GM23338 (cell line): ENCODE data around the gene PAPOLG. TPM values are rescaled to one million over a fixed set of nuclear protein-coding genes. Genes with fewer than 3 reads are reported as not detected.

ENCODE experiments used
- ATAC-seq: fragments of 200-7000 bp; cut with Tn5 transposase; 3 replicates; pipeline ENCODE4 v1.9.1; 2020
- DNase-seq: peaks from one replicate; pipeline ENCODE4 v3.0.0-alpha.2; 2015; ENCODE audit warnings: low spot score
- H2AFZ ChIP-seq: fragments of 200-600 bp; sonication (generic); 2 replicates; pipeline ENCODE4 v1.8.0; 2016; ENCODE audit warnings: antibody characterized with exemption, mild to moderate bottlenecking, moderate library complexity
- H3F3A ChIP-seq: fragments of 200-600 bp; sonication (generic); replicated peaks from 2 replicates; pipeline ENCODE4 v1.8.0; 2017; ENCODE audit warnings: antibody characterized with exemption, mixed run types, low read depth
- H3K27ac ChIP-seq: fragments of 200-600 bp; sonication (generic); 2 replicates; pipeline ENCODE4 v1.6.1; 2016; ENCODE audit warnings: low read depth
- H3K27me3 ChIP-seq: fragments of 200-600 bp; sonication (generic); 2 replicates; pipeline ENCODE4 v1.8.0; 2016; ENCODE audit warnings: mild to moderate bottlenecking, mixed run types, moderate library complexity; ENCODE audit not compliant: insufficient read depth
- H3K36me3 ChIP-seq: fragments of 200-600 bp; sonication (generic); 2 replicates; pipeline ENCODE4 v1.8.0; 2016; ENCODE audit warnings: mild to moderate bottlenecking; ENCODE audit not compliant: insufficient read depth
- H3K4me1 ChIP-seq: fragments of 200-600 bp; sonication (generic); 2 replicates; pipeline ENCODE4 v1.8.0; 2016; ENCODE audit warnings: mild to moderate bottlenecking, moderate library complexity; ENCODE audit not compliant: insufficient read depth
- H3K4me2 ChIP-seq: fragments of 200-600 bp; sonication (generic); 2 replicates; pipeline ENCODE4 v1.7.1; 2017; ENCODE audit warnings: mixed run types
- H3K4me3 ChIP-seq: fragments of 200-600 bp; sonication (generic); 2 replicates; pipeline ENCODE4 v1.6.1; 2016; ENCODE audit warnings: mixed run types
- H3K79me2 ChIP-seq: fragments of 200-600 bp; sonication (generic); replicated peaks from 2 replicates; pipeline ENCODE4 v1.8.0; 2017; ENCODE audit warnings: mild to moderate bottlenecking; ENCODE audit not compliant: insufficient read depth
- H3K9me2 ChIP-seq: fragments of 200-600 bp; sonication (generic); 2 replicates; pipeline ENCODE4 v1.8.0; 2017; ENCODE audit not compliant: insufficient read depth
- H4K20me1 ChIP-seq: fragments of 200-600 bp; sonication (generic); replicated peaks from 2 replicates; pipeline ENCODE4 v1.8.0; 2017; ENCODE audit warnings: mild to moderate bottlenecking; ENCODE audit not compliant: insufficient read depth
- H3K27ac Mint-ChIP-seq: 2 replicates; pipeline ENCODE4 v1.8.0; 2020; ENCODE audit warnings: inconsistent platforms, mild to moderate bottlenecking, moderate library complexity, mixed read lengths
- H3K27me3 Mint-ChIP-seq: 3 replicates; pipeline ENCODE4 v1.8.0; 2022; ENCODE audit warnings: low read depth, mild to moderate bottlenecking, moderate library complexity, mixed read lengths, inconsistent platforms; ENCODE audit not compliant: insufficient read depth, poor library complexity
- H3K36me3 Mint-ChIP-seq: 3 replicates; pipeline ENCODE4 v1.8.0; 2021; ENCODE audit warnings: low read depth, mild to moderate bottlenecking, inconsistent platforms, moderate library complexity, mixed read lengths
- H3K4me1 Mint-ChIP-seq: 3 replicates; pipeline ENCODE4 v1.8.0; 2020; ENCODE audit warnings: mild to moderate bottlenecking, inconsistent platforms, mixed read lengths
- H3K4me3 Mint-ChIP-seq: 3 replicates; pipeline ENCODE4 v1.8.0; 2021; ENCODE audit warnings: moderate library complexity, mild to moderate bottlenecking, inconsistent platforms, mixed read lengths
- H3K9me3 Mint-ChIP-seq: 3 replicates; pipeline ENCODE4 v1.8.0; 2020; ENCODE audit warnings: moderate library complexity, mild to moderate bottlenecking, inconsistent platforms, mixed read lengths
- CREB1 ChIP-seq: fragments of 250-450 bp; sonication (Bioruptor Pico); IDR thresholded peaks from 2 replicates; pipeline ENCODE4 v1.5.0; 2020; ENCODE audit warnings: low read depth, mild to moderate bottlenecking, moderate library complexity
- EZH2 ChIP-seq: fragments of 200-600 bp; sonication (generic); IDR thresholded peaks from one replicate; pipeline ENCODE4 v1.8.0; 2017; ENCODE audit warnings: antibody characterized with exemption, mild to moderate bottlenecking, low read depth; ENCODE audit not compliant: unreplicated experiment
- EZH2phosphoT487 ChIP-seq: fragments of 200-600 bp; sonication (generic); IDR thresholded peaks from one replicate; pipeline ENCODE4 v1.8.1; 2018; ENCODE audit warnings: antibody characterized with exemption; ENCODE audit not compliant: unreplicated experiment
- JUNB ChIP-seq: IDR thresholded peaks from one replicate; pipeline ENCODE4 v1.6.1; 2016; ENCODE audit warnings: antibody characterized with exemption; ENCODE audit not compliant: unreplicated experiment
- NANOG ChIP-seq: IDR thresholded peaks from 2 replicates; pipeline ENCODE4 v1.6.1; 2016; ENCODE audit warnings: antibody characterized with exemption, borderline replicate concordance
- POLR2AphosphoS5 ChIP-seq: IDR thresholded peaks from 2 replicates; pipeline ENCODE4 v1.6.1; 2016; ENCODE audit warnings: antibody characterized with exemption, low read depth
- STAT1 ChIP-seq: IDR thresholded peaks from one replicate; pipeline ENCODE4 v1.6.1; 2016; ENCODE audit warnings: antibody characterized with exemption; ENCODE audit not compliant: unreplicated experiment
- ZNF114 ChIP-seq: fragments of 250-450 bp; sonication (Bioruptor Pico); IDR thresholded peaks from 2 replicates; pipeline ENCODE4 v1.5.0; 2020; ENCODE audit warnings: mild to moderate bottlenecking, moderate library complexity
- ZNF331 ChIP-seq: fragments of 250-450 bp; sonication (Bioruptor Pico); IDR thresholded peaks from 2 replicates; pipeline ENCODE4 v1.5.0; 2020; ENCODE audit warnings: low read depth, mild to moderate bottlenecking, moderate library complexity
- polyA plus RNA-seq: library from polyadenylated mRNA; unstranded; fragments of >200 nt; fragmentation: Nextera tagmentation; extraction: Ambion mirVana; gene quantifications from 2 replicates; pipeline ENCODE4 v1.2.1, GENCODE V29; 2016
- total RNA-seq: library from RNA; depleted of rRNA; stranded (reverse); fragments of >200 nt; shearing (Covaris generic); gene quantifications from 2 replicates; pipeline ENCODE4 v1.2.3, GENCODE V29; 2014
- TF ChIP-seq, protein P1 (sequence below): fragments of 250-450 bp; sonication (Bioruptor Pico); IDR thresholded peaks from 2 replicates; pipeline ENCODE4 v1.5.0; 2020; ENCODE audit warnings: mild to moderate bottlenecking, moderate library complexity
- TF ChIP-seq, protein P2 (sequence below), 2 experiments: fragments of 200-600 bp in 1 of 2; sonication (generic) in 1 of 2; conservative IDR thresholded peaks; 2 replicates each; pipeline versions ENCODE4 v1.5.1 to v1.6.1; 2016 to 2017; ENCODE audit warnings: antibody characterized with exemption in 2 of 2, low read depth in 2 of 2, mild to moderate bottlenecking in 2 of 2, moderate library complexity in 1 of 2
- TF ChIP-seq, protein P3 (sequence below): IDR thresholded peaks from one replicate; pipeline ENCODE4 v1.6.1; 2018; ENCODE audit warnings: antibody characterized with exemption; ENCODE audit not compliant: unreplicated experiment
- TF ChIP-seq, protein P4 (sequence below): IDR thresholded peaks from 2 replicates; pipeline ENCODE4 v1.6.1; 2016; ENCODE audit warnings: antibody characterized with exemption

Gene PAPOLG
- total and polyA plus RNA-seq, 2 experiments from 2014 or later: 13.8 to 31.2 TPM

DNA sequence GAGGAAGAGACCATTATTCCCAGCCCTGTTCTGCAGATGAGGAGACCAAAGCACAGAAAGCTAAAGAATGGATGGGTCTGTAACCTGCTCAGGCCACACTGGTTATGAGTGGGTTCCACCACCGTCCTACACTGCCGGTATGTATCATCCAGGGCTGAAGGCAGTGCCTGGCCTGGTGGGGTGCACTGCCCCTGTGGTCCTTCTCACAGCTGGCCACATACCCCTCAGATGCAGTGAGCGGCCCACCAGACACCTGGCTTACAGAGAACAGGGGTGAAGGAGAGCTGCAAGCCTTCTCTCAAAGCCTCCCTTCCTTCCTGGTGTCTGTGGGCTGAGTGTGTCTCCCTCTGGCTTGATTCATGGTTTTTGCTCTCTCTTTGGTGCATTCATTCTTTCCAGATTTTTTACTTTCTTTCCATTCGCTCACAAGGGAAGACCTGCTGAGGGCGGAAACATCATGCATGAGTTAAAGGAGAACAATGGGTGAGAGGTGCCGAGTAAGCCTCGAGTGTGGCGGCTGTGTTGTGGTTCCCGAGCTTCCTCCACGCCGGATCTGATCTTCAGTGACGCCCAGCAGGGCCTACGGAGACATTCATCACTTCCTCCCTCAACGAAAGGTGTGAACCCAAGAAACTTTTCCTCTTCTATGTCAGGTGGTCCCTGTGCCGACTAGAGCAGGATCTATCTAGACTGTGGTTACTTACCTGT lies 63.2 kb downstream of the PAPOLG start (continued):
- TF ChIP-seq, protein P1, sequence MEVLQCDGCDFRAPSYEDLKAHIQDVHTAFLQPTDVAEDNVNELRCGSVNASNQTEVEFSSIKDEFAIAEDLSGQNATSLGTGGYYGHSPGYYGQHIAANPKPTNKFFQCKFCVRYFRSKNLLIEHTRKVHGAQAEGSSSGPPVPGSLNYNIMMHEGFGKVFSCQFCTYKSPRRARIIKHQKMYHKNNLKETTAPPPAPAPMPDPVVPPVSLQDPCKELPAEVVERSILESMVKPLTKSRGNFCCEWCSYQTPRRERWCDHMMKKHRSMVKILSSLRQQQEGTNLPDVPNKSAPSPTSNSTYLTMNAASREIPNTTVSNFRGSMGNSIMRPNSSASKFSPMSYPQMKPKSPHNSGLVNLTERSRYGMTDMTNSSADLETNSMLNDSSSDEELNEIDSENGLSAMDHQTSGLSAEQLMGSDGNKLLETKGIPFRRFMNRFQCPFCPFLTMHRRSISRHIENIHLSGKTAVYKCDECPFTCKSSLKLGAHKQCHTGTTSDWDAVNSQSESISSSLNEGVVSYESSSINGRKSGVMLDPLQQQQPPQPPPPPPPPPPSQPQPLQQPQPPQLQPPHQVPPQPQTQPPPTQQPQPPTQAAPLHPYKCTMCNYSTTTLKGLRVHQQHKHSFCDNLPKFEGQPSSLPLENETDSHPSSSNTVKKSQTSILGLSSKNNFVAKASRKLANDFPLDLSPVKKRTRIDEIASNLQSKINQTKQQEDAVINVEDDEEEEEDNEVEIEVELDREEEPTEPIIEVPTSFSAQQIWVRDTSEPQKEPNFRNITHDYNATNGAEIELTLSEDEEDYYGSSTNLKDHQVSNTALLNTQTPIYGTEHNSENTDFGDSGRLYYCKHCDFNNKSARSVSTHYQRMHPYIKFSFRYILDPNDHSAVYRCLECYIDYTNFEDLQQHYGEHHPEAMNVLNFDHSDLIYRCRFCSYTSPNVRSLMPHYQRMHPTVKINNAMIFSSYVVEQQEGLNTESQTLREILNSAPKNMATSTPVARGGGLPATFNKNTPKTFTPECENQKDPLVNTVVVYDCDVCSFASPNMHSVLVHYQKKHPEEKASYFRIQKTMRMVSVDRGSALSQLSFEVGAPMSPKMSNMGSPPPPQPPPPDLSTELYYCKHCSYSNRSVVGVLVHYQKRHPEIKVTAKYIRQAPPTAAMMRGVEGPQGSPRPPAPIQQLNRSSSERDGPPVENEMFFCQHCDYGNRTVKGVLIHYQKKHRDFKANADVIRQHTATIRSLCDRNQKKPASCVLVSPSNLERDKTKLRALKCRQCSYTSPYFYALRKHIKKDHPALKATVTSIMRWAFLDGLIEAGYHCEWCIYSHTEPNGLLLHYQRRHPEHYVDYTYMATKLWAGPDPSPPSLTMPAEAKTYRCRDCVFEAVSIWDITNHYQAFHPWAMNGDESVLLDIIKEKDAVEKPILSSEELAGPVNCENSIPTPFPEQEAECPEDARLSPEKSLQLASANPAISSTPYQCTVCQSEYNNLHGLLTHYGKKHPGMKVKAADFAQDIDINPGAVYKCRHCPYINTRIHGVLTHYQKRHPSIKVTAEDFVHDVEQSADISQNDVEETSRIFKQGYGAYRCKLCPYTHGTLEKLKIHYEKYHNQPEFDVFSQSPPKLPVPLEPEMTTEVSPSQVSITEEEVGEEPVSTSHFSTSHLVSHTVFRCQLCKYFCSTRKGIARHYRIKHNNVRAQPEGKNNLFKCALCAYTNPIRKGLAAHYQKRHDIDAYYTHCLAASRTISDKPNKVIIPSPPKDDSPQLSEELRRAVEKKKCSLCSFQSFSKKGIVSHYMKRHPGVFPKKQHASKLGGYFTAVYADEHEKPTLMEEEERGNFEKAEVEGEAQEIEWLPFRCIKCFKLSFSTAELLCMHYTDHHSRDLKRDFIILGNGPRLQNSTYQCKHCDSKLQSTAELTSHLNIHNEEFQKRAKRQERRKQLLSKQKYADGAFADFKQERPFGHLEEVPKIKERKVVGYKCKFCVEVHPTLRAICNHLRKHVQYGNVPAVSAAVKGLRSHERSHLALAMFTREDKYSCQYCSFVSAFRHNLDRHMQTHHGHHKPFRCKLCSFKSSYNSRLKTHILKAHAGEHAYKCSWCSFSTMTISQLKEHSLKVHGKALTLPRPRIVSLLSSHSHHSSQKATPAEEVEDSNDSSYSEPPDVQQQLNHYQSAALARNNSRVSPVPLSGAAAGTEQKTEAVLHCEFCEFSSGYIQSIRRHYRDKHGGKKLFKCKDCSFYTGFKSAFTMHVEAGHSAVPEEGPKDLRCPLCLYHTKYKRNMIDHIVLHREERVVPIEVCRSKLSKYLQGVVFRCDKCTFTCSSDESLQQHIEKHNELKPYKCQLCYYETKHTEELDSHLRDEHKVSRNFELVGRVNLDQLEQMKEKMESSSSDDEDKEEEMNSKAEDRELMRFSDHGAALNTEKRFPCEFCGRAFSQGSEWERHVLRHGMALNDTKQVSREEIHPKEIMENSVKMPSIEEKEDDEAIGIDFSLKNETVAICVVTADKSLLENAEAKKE (CRISPR knock-in tag): no peak
- TF ChIP-seq EZH2phosphoT487 (no peak), ZNF331 (CRISPR knock-in tag) (no peak), STAT1 (no peak), EZH2 (no peak), POLR2AphosphoS5 (no peak), CREB1 (CRISPR knock-in tag) (no peak), JUNB (no peak), ZNF114 (CRISPR knock-in tag) (no peak)

DNA sequence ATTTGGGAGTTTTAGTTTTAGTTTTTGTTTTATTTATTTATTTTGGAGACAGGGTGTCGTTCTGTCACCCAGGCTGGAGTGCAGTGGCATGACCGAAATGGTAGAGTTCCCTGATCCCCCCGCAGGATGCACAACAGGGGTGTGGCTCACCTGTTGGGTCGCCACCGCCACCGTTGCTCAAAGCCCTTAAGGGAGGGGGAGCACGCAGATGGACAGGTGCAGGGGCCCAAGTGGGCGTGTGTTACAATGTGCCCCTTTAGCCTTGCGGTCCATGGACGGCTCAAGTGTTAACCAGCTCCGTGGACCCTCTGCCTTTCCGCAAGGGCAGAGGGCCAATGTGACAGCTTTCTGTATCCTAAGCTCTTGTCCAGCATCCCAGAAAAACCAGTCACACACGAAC lies 63.9 kb downstream of the PAPOLG start:
- Histone ChIP-seq H3K27ac (no peak overlapping the region), H3K4me1 (no peaks in the 10 kb centered on the region), H2AFZ (no peak overlapping the region), H3K36me3 (no peaks in the 10 kb centered on the region), H4K20me1 (no peaks in the 10 kb centered on the region), H3K4me2 (no peak overlapping the region), H3K79me2 (no peaks in the 10 kb centered on the region), H3F3A (no peaks in the 10 kb centered on the region), H3K9me2 (no peaks in the 10 kb centered on the region), H3K27me3 (no peaks in the 10 kb centered on the region), H3K4me3 (no peak overlapping the region)
- Mint-ChIP-seq H3K27ac (no peak overlapping the region), H3K36me3 (no peaks in the 10 kb centered on the region), H3K4me1 (no peaks in the 10 kb centered on the region; the same call in 2 of the 3 replicates), H3K27me3 (peaks cover 7% of the 10 kb centered on the region), H3K9me3 (no peaks in the 10 kb centered on the region), H3K4me3 (no peak overlapping the region)
- DNase-seq (no peak), ATAC-seq (no peak)
- TF ChIP-seq ZNF331 (CRISPR knock-in tag): no peak
- TF ChIP-seq EZH2phosphoT487: no peak
- TF ChIP-seq, protein P2, sequence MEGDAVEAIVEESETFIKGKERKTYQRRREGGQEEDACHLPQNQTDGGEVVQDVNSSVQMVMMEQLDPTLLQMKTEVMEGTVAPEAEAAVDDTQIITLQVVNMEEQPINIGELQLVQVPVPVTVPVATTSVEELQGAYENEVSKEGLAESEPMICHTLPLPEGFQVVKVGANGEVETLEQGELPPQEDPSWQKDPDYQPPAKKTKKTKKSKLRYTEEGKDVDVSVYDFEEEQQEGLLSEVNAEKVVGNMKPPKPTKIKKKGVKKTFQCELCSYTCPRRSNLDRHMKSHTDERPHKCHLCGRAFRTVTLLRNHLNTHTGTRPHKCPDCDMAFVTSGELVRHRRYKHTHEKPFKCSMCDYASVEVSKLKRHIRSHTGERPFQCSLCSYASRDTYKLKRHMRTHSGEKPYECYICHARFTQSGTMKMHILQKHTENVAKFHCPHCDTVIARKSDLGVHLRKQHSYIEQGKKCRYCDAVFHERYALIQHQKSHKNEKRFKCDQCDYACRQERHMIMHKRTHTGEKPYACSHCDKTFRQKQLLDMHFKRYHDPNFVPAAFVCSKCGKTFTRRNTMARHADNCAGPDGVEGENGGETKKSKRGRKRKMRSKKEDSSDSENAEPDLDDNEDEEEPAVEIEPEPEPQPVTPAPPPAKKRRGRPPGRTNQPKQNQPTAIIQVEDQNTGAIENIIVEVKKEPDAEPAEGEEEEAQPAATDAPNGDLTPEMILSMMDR (conservative IDR thresholded peaks at IDR 0.05; ENCODE audit: low read depth in 2 of 2): no peak
- TF ChIP-seq, protein P3, sequence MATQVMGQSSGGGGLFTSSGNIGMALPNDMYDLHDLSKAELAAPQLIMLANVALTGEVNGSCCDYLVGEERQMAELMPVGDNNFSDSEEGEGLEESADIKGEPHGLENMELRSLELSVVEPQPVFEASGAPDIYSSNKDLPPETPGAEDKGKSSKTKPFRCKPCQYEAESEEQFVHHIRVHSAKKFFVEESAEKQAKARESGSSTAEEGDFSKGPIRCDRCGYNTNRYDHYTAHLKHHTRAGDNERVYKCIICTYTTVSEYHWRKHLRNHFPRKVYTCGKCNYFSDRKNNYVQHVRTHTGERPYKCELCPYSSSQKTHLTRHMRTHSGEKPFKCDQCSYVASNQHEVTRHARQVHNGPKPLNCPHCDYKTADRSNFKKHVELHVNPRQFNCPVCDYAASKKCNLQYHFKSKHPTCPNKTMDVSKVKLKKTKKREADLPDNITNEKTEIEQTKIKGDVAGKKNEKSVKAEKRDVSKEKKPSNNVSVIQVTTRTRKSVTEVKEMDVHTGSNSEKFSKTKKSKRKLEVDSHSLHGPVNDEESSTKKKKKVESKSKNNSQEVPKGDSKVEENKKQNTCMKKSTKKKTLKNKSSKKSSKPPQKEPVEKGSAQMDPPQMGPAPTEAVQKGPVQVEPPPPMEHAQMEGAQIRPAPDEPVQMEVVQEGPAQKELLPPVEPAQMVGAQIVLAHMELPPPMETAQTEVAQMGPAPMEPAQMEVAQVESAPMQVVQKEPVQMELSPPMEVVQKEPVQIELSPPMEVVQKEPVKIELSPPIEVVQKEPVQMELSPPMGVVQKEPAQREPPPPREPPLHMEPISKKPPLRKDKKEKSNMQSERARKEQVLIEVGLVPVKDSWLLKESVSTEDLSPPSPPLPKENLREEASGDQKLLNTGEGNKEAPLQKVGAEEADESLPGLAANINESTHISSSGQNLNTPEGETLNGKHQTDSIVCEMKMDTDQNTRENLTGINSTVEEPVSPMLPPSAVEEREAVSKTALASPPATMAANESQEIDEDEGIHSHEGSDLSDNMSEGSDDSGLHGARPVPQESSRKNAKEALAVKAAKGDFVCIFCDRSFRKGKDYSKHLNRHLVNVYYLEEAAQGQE: no peak
- TF ChIP-seq, protein P4, sequence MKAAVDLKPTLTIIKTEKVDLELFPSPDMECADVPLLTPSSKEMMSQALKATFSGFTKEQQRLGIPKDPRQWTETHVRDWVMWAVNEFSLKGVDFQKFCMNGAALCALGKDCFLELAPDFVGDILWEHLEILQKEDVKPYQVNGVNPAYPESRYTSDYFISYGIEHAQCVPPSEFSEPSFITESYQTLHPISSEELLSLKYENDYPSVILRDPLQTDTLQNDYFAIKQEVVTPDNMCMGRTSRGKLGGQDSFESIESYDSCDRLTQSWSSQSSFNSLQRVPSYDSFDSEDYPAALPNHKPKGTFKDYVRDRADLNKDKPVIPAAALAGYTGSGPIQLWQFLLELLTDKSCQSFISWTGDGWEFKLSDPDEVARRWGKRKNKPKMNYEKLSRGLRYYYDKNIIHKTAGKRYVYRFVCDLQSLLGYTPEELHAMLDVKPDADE: no peak
- no peak for TF ChIP-seq NANOG
- no peak for TF ChIP-seq ZNF114 (CRISPR knock-in tag)
